PC-3 (cell line): ENCODE measurements around the gene SCYL1.

Experiments
- CTCF ChIP-seq: fragments of 300-600 bp; sonication (generic); conservative IDR thresholded peaks from 2 replicates; pipeline ENCODE4 v1.5.1; 2017; ENCODE audit warnings: antibody characterized with exemption, low read depth, mild to moderate bottlenecking, low read length
- EZH2 ChIP-seq: fragments of 300-600 bp; sonication (generic); IDR thresholded peaks from one replicate; pipeline ENCODE4 v1.6.1; 2017; ENCODE audit warnings: antibody characterized with exemption, mild to moderate bottlenecking, low read length; ENCODE audit not compliant: unreplicated experiment
- EZH2phosphoT487 ChIP-seq: fragments of 300-600 bp; sonication (generic); IDR thresholded peaks from 2 replicates; pipeline ENCODE4 v1.6.1; 2018; ENCODE audit warnings: mild to moderate bottlenecking, antibody characterized with exemption, low read length, borderline replicate concordance

DNA sequence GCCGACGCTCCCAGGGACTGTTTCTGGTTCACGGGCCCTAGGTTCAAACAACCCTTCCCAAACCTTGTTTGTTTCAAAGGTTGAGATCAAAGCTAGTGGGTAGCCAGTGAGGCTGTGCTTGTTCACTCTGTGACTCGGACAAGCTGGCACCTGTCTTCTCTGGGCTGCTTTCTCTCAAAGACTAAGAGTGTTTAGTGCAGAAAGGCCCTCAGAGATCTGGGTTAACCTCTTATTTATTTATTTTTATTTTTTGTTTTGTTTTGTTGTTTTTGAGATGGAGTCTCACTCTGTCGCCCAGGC, 39.0 kb upstream of the SCYL1 start:
- no peak for TF ChIP-seq CTCF
- no peak for TF ChIP-seq EZH2
- TF ChIP-seq EZH2phosphoT487: no peak
